ENCODE results near the gene MYO15A. TPM values are rescaled to one million over a fixed set of nuclear protein-coding genes. Genes with fewer than 3 reads are reported as not detected.

Gene MYO15A
- total RNA-seq, 1 donor from 2014 or later = 0.03 TPM

DNA sequence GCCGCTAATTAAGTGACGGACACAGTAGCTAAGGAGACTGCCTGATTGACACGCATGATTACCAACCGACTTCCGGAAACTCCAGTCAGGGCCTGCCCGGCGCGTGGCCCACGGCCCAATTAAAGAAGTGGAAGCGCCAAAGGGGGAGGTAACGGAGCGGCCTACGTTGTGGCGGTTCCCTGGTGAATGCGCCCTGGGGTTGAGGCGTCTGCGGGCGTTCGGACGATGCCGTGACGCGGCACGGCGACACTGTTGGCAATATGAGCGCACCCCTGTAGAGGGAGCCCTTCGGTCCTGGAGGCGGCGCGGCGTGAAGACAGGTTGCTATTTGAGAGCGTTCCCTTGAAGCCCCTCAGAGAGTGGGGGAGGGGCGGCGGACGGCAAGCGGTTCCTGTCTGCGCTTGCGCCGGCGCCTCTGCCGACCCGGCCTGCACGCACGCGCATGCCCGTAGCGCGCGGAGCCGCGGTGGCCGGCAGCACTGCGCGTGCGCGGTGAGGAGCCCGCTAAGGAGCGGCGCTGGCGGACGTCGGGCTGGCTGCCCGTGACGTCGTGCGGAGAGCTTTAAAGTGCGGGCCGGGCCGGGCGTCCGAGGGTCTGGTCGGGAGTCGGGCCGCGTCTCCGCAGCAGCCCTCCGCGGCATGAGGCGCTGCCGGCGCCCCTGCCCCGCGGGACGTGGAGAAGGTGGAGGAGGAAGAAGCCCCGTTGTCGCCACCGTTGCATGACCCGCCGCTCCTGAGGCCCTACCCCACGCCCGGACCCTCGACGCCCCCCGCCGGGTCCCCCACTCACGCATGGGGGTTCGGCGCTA, 75.0 kb downstream of the MYO15A start, which contains the start of gene ALKBH5:
Gene ALKBH5 (plus strand): TSS at position 495 of the 809 bp plus-strand sequence. CDS start 416 bp downstream, outside the sequence.
- DNase-seq (ENCODE audit: low read depth) = peak; percentile 99

DNA sequence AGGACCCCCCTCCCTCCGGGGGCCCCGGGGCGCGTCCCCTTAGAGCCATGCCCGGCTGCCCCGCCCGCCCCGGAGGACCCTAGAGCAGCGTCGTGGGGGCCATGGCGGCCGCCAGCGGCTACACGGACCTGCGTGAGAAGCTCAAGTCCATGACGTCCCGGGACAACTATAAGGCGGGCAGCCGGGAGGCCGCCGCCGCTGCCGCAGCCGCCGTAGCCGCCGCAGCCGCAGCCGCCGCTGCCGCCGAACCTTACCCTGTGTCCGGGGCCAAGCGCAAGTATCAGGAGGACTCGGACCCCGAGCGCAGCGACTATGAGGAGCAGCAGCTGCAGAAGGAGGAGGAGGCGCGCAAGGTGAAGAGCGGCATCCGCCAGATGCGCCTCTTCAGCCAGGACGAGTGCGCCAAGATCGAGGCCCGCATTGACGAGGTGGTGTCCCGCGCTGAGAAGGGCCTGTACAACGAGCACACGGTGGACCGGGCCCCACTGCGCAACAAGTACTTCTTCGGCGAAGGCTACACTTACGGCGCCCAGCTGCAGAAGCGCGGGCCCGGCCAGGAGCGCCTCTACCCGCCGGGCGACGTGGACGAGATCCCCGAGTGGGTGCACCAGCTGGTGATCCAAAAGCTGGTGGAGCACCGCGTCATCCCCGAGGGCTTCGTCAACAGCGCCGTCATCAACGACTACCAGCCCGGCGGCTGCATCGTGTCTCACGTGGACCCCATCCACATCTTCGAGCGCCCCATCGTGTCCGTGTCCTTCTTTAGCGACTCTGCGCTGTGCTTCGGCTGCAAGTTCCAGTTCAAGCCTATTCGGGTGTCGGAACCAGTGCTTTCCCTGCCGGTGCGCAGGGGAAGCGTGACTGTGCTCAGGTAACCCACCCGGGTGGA, 75.8 kb downstream of the MYO15A start:
- peak; percentile 43 for DNase-seq (ENCODE audit: low read depth)

DNA sequence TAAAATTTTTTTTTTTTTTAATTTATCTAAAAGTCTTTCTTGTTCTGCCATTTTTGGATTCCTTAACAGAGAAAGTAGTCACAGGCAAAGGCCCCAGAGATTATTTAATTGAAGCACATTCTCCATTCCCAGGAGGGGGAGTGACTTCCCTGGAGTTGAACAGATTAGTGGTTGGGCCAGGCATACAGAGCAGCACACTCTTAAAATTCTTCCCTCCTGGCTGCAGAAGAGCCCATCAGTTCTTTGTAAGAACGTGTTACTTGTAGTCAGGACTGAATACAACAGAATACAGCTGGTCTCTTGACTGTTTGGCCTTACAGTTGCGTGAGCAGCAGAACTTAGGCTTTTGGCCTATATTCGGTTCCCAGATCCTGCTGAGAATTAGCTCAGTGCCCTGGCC, 76.8 kb downstream of the MYO15A start:
- DNase-seq (ENCODE audit: low read depth) = peak; percentile 73

DNA sequence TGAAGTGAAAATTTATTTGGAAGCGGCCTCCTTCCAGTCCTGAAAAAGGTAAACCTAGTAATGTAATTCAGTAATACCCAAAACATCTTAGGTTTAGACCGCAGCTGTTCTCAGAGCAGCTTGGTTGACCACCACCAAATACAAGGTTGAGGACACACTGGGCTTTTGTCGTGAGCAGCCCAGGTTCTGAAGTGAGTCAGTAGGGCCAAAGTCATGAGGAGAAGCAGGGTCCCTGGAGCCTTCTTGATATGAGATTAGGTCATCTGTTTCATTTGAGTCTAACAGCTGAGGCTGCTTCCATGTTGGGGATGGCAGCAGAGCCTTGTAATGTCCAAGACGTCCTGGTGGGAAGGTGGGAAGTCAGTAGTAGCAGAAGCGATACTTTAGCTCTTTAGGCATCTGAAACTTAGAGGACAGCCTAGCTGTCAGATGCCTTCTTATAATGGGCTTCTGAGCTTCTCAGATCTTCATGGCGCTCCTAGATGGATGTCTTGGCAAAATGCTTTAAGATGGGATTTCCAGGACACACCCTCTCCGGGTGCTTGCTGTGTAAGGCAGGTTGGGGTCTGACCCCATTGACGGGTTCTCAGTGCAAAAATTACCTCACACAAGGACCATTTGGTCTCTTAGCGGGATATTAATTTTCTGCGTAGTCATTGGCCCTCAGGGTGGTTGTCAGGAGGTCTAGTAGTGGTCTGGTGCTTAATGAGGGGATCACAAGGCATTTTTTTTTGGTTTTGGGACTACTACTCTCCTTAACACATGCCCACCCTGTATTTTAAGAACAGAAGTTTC, 77.5 kb downstream of the MYO15A start:
- peak; percentile 83 for DNase-seq (ENCODE audit: low read depth)

DNA sequence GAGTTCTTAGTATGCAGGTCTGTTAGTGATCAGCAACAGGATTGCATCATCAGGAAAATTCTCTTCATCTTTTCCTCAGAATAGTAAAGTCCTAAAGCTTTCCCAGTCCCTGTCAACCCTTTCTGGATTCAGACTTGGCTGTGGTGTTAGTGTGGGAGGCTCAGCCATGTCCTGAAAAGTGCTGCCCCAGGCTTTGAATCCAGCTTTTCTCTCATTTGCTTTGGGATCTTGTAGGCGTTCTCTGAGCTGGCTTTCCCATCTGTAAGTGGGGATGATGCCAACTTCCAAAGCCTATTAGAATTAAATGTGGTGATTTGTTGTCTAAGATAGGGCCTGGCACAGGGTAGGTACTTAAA, 78.0 kb downstream of the MYO15A start:
- DNase-seq (ENCODE audit: low read depth) = peak; percentile 34

DNA sequence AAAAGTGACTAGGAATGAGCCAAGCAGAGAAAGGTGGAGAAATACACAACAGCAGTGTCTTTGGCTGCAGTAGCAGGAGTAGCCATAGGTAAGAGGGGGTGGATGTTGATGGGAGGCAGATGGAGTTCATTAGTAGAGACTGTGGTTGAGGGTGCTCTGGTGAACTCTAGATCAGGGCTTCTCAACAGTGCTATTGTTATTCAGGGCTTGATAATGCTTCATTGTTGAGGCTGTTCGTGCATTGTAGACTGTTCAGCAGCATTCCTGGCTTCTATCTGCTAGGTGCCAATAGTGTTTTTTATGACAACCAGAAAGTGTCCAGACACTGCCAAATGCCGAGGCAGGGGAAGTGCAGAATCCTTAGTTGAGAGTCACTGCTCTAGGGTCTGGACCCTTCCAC, 78.7 kb downstream of the MYO15A start:
- no peak for DNase-seq (ENCODE audit: low read depth)

GRCh38 chr17:18187821-18188761, 79.5 kb downstream of the MYO15A start:
- peak; percentile 89 for DNase-seq (ENCODE audit: low read depth)

DNA sequence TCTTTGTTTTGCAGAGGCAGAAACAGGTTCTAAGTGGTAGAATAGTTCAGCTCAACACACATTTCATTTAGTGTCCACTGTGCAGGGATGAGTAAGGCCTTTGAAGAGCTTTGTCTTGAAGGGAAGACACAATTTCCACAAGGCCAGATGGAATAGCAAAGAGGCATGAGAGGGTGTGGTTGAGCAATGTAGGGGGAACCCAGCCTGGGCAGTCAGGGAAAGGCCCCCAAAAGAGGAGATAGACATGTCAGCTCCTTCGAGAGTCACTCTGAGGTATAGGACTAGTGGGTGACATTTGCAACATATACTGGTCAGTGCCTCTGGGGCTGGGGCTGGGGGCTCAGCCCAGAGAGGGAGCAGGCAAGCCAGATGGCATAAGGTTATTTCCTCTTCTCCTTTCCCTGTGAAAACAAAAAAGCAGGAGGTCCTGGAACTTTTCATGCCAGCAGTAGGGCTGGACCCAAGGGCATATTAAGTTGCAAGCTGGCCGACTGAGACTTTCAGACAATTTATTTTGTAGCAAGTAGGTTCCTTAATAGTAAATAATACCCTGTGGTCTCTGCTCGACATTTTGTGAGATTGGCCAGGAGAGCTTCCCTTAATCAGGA, 82.2 kb downstream of the MYO15A start:
- peak; percentile 10 for DNase-seq (ENCODE audit: low read depth)

GRCh38 chr17:18191236-18191667, 82.7 kb downstream of the MYO15A start:
- DNase-seq (ENCODE audit: low read depth) = peak; percentile 47

DNA sequence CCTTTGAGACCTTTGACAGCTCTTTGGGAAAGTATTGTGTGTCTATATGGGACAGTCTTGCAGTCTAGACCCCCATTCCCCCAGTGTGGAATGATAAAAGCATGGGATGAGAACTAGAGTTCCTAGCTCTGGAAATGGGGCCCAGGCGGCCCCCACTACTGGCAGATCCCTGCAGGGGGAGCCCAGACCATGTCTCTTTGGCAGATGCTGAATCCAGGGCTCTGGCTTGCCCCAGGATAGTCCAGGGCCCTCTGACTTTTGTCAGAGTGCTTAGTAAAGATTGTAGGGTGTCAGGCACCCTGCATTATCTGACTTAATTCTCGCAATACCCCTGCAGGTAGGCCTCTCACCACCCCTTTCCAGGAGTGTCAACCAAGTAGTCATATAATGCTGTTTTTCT, 83.4 kb downstream of the MYO15A start:
- DNase-seq (ENCODE audit: low read depth) = no peak

DNA sequence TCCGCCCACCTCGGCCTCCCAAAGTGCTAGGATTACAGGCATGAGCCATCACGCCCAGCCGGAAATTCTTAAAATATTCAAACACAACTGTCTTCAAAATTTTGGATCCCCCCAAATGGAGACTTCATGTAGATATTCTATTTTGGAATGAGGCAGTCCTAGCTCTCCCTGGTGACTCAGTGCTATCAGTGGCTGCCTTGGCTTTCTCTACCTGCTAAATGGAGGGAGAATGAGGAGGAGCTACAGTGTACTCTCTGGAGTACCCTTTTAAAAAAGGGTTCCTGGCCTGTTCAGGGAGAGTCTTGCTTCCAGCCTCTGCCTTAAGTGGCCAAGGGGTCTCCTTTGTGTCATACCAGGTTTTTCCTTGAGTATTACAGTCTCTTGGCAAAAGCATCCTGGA, 85.8 kb downstream of the MYO15A start:
- DNase-seq (ENCODE audit: low read depth) = no peak

DNA sequence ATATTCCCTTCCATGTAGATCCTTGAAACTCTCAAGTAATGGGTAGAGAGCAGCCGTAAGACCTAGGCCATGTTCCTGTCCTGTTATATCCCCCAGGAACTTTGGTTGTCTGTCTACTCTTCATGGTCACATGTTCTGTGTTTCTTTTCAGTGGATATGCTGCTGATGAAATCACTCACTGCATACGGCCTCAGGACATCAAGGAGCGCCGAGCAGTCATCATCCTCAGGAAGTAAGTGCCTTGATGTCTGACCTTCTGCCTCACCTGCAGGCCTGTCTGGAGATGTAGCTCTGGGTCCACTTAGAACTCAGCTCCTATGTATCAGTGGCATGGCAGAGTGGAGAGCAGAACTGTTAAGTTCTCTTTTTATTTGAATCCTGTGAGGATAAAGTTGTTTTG, 86.2 kb downstream of the MYO15A start:
- DNase-seq (ENCODE audit: low read depth) = no peak

DNA sequence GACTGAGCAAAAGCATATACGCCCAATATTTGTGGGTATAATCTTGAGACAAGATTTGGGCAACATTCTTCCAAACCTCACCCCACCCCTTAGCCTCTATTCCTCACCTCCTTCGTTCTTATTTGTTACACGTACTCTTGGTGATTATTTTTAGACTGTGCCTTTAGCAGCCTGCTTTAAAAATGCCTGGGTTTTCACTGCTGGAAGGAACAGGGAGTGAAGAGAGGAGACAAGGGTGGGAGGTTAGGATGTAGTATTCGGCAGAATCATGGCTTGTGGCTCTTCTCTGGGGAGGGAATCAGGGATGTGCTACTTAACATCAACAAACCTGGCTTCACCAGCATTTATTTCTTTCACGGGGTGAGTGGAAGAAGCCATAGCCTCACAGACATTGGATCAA, 86.7 kb downstream of the MYO15A start:
- DNase-seq (ENCODE audit: low read depth) = no peak

DNA sequence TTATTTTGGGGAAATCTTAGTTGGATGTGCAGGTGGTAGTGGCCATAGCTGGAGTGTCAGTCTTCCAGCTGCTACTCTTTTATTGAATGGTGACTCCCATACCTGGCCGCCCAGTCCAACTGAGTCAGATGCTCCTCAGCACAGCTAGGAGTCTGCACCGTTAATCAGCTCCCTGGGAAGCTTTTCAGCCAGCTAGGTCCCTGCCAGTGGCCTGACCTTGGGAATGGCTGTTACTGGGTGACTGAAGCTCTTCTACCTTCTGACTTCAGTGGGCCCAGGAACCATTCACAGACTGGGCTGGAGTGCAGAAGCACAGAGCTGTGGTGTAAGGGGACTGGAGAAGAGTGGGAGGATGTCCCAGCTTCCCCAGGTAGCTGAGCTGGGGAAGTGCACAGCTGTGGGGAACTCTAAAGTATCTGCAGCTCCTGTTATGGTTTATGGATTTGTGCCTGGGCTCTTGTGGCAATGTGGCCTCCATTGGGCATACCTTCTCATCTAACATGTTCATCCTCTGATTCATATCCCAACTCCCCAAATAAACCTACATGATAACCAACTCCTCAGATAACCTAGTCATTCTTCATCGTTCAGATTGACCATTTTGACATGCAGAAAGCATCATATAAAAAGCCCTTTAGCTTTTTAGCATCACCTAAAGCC, 89.1 kb downstream of the MYO15A start:
- peak; percentile 60 for DNase-seq (ENCODE audit: low read depth)

DNA sequence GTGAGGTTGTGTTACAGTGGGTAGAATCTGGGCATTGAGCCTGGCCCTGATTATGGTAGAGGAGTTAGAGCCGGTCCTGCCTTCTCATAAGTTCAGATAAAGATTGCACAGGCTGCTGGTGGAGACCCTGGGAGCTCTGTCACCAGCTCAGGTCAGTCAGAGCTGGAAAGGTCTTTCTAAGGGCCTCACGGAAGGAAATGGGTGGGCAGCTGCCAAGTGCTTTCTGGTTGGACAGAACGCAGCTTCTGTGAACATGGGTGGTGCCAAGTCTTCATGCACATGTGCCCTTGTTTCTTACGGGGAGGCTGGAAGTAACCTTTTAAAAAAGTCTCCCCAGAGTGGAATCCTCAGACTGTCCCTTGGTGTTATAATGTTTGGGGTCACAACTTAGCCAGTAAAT, 90.0 kb downstream of the MYO15A start:
- DNase-seq (ENCODE audit: low read depth) = no peak

DNA sequence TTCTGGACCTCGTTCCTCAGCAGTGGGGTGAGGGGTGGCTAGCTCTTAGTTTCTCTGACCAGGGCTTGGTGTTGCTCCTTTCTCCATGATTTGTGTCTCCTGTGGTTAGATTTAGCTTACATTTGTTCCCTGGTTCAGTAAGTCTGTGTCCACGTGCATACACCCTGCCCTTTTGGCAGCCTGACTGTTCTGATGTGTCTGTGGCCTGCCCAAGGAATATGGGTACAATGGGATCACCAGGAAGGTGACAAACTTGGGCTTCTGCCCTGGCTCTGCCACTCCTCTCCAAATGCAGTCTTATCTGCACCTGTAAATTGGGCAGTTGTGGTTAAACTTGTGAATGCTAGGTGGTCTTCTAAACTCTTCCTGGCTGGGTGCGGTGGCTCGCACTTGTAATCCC, 92.6 kb downstream of the MYO15A start:
- DNase-seq (ENCODE audit: low read depth) = no peak

DNA sequence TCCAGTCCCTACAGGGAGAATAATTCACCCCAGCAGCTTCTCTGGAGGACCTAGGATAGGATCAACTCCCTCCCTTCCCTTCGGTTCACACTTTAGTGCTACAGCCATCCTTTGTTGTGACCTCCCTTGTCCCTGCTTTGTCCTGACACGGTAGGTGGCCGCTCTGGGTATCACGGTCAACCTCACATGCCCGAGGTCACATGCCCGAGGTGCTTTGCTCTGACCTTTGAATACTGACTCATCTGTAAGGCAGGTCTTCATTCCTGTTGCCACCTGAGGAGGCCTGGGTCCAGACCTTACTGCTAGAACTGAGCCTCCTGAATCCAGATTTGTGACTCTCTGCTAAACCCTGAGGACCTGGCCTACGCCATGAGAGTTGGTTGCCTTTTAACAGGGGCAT, 94.8 kb downstream of the MYO15A start:
- DNase-seq (ENCODE audit: low read depth) = no peak

GRCh38 chr17:18205861-18206260, 97.3 kb downstream of the MYO15A start:
- no peak for DNase-seq (ENCODE audit: low read depth)

DNA sequence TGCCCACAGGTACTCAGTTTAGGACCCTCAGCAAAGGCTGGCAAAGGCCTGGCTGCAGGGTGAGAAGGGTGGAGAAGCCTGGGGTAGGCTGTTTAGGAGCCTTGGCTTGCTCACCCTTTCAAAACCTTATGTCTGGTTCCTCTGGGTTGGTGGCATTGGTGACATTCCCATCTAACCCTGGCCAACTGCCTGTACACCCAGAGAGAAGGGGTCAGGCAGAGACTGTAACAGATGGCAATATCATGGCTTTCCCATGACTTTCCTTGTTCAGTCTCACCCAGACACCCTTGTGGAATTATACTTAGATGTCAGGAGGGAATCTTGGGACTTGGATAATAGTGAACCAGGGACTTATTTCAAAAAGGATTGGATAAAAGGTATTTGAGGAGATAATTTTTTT, 98.4 kb downstream of the MYO15A start:
- DNase-seq (ENCODE audit: low read depth) = peak; percentile 55
